PFSK-1 (cell line): ENCODE results near the gene ANK2.

Source experiments
- FOXP2 ChIP-seq: optimal IDR thresholded peaks from 2 replicates; pipeline ENCODE3; 2011; ENCODE audit warnings: borderline replicate concordance, control low read depth, inconsistent platforms; ENCODE audit not compliant: insufficient read depth; ENCODE audit errors: extremely low read length, extremely low read depth
- POLR2AphosphoS5 ChIP-seq: IDR thresholded peaks from 2 replicates; pipeline ENCODE4 v1.6.1; 2012; ENCODE audit warnings: low read depth, mild to moderate bottlenecking, control low read depth, low read length, moderate library complexity
- REST ChIP-seq, 2 experiments: IDR thresholded peaks; 2 replicates each; pipeline versions ENCODE4 v1.6.1 to v1.8.0; 2011 to 2012; ENCODE audit warnings: low read depth in 2 of 2, low read length in 2 of 2, control low read depth in 1 of 2, inconsistent platforms in 1 of 2, mild to moderate bottlenecking in 1 of 2, moderate library complexity in 1 of 2; ENCODE audit not compliant: insufficient read depth in 1 of 2
- SIN3A ChIP-seq: IDR thresholded peaks from 2 replicates; pipeline ENCODE4 v1.6.1; 2012; ENCODE audit warnings: mild to moderate bottlenecking, low read length, moderate library complexity, borderline replicate concordance; ENCODE audit not compliant: insufficient read depth
- TAF1 ChIP-seq: IDR thresholded peaks from 2 replicates; pipeline ENCODE4 v1.6.1; 2012; ENCODE audit warnings: low read length, control low read depth, borderline replicate concordance; ENCODE audit not compliant: insufficient read depth

- TF ChIP-seq REST (IDR thresholded peaks at IDR 0.05; ENCODE audit: insufficient read depth in 1 of 2, low read depth in 2 of 2, low read length in 2 of 2) (no peak), POLR2AphosphoS5 (no peak), TAF1 (no peak), FOXP2 (no peak), SIN3A (no peak)
Measured at GRCh38 chr4:113170805-113171468, 121.5 kb downstream of the ANK2 start.
